Measurements from ENCODE around the gene BMERB1. TPM values are rescaled to one million over a fixed set of nuclear protein-coding genes. Genes with fewer than 3 reads are reported as not detected.

BMERB1 gene
- total and polyA plus RNA-seq, 2 experiments from 2014 or later: 17.3 to 28.1 TPM

DNA sequence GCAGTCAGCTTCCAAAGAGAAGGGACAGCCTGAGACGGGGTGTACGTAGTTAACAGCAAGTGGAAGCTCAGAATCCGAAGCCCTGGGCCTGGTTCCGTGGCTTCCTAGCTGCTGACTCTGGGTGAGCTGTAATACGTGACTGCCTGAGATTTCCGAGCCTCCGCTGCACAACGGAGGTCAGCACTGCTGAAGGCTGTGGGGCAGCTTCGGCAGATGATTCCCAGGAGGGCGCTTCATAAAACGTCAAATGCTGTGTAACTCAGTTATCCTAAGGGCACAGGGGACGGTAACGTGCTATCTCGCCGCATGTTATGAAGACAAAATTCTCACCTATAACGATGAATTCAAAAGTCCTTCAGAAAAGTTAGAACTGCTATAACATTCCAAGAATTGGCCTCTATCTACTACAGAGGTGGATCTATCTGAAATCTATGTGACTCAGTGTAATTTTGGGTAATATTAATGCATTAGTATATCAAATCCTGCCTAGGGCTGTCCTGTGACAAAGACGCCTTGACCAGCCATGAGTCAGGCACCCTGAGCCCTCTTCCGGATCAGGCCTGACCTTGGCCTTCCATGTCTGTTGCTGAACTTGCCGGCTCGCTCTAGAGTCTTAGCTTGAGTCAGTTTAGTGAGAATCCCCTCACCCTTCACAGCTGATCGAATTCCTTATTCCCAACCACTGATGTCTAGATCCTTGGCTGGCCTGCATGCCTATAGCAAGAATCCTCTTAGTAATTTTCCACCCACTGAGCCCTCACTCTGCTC is 165.1 kb downstream of the BMERB1 start:
- Histone ChIP-seq H3K4me3 (no peak overlapping the region), H3K4me1 (ENCODE audit: insufficient read depth) (no peaks in the 10 kb centered on the region), H3K79me2 (replicated peaks; ENCODE audit: insufficient read depth) (no peaks in the 10 kb centered on the region), H3K4me2 (no peak overlapping the region), H3K9me2 (ENCODE audit: insufficient read depth) (no peaks in the 10 kb centered on the region), H2AFZ (no peak overlapping the region), H3F3A (replicated peaks; ENCODE audit: low read depth) (no peaks in the 10 kb centered on the region), H3K36me3 (ENCODE audit: insufficient read depth) (peaks cover 27% of the 10 kb centered on the region), H3K27ac (ENCODE audit: low read depth) (no peak overlapping the region), H3K27me3 (ENCODE audit: insufficient read depth) (no peaks in the 10 kb centered on the region), H4K20me1 (replicated peaks; ENCODE audit: insufficient read depth) (peaks cover 27% of the 10 kb centered on the region)
- Mint-ChIP-seq H3K27me3 (ENCODE audit: insufficient read depth, low read depth, poor library complexity) (peaks cover 5% of the 10 kb centered on the region), H3K27ac (no peak overlapping the region), H3K36me3 (ENCODE audit: low read depth) (peaks cover 53% of the 10 kb centered on the region), H3K9me3 (no peaks in the 10 kb centered on the region), H3K4me1 (peaks cover 9% of the 10 kb centered on the region), H3K4me3 (no peak overlapping the region)
- TF ChIP-seq POLR2AphosphoS5 (IDR thresholded peaks at IDR 0.05; ENCODE audit: low read depth) (no peak), CREB1 (CRISPR knock-in tag; IDR thresholded peaks at IDR 0.05; ENCODE audit: low read depth) (no peak), NANOG (IDR thresholded peaks at IDR 0.05; ENCODE audit: borderline replicate concordance) (no peak), EZH2 (IDR thresholded peaks at IDR 0.05; ENCODE audit: low read depth, unreplicated experiment) (no peak), STAT1 (IDR thresholded peaks at IDR 0.05; ENCODE audit: unreplicated experiment) (no peak)
- TF ChIP-seq, protein P1, sequence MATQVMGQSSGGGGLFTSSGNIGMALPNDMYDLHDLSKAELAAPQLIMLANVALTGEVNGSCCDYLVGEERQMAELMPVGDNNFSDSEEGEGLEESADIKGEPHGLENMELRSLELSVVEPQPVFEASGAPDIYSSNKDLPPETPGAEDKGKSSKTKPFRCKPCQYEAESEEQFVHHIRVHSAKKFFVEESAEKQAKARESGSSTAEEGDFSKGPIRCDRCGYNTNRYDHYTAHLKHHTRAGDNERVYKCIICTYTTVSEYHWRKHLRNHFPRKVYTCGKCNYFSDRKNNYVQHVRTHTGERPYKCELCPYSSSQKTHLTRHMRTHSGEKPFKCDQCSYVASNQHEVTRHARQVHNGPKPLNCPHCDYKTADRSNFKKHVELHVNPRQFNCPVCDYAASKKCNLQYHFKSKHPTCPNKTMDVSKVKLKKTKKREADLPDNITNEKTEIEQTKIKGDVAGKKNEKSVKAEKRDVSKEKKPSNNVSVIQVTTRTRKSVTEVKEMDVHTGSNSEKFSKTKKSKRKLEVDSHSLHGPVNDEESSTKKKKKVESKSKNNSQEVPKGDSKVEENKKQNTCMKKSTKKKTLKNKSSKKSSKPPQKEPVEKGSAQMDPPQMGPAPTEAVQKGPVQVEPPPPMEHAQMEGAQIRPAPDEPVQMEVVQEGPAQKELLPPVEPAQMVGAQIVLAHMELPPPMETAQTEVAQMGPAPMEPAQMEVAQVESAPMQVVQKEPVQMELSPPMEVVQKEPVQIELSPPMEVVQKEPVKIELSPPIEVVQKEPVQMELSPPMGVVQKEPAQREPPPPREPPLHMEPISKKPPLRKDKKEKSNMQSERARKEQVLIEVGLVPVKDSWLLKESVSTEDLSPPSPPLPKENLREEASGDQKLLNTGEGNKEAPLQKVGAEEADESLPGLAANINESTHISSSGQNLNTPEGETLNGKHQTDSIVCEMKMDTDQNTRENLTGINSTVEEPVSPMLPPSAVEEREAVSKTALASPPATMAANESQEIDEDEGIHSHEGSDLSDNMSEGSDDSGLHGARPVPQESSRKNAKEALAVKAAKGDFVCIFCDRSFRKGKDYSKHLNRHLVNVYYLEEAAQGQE (IDR thresholded peaks at IDR 0.05; ENCODE audit: unreplicated experiment): no peak
- TF ChIP-seq, protein P2, sequence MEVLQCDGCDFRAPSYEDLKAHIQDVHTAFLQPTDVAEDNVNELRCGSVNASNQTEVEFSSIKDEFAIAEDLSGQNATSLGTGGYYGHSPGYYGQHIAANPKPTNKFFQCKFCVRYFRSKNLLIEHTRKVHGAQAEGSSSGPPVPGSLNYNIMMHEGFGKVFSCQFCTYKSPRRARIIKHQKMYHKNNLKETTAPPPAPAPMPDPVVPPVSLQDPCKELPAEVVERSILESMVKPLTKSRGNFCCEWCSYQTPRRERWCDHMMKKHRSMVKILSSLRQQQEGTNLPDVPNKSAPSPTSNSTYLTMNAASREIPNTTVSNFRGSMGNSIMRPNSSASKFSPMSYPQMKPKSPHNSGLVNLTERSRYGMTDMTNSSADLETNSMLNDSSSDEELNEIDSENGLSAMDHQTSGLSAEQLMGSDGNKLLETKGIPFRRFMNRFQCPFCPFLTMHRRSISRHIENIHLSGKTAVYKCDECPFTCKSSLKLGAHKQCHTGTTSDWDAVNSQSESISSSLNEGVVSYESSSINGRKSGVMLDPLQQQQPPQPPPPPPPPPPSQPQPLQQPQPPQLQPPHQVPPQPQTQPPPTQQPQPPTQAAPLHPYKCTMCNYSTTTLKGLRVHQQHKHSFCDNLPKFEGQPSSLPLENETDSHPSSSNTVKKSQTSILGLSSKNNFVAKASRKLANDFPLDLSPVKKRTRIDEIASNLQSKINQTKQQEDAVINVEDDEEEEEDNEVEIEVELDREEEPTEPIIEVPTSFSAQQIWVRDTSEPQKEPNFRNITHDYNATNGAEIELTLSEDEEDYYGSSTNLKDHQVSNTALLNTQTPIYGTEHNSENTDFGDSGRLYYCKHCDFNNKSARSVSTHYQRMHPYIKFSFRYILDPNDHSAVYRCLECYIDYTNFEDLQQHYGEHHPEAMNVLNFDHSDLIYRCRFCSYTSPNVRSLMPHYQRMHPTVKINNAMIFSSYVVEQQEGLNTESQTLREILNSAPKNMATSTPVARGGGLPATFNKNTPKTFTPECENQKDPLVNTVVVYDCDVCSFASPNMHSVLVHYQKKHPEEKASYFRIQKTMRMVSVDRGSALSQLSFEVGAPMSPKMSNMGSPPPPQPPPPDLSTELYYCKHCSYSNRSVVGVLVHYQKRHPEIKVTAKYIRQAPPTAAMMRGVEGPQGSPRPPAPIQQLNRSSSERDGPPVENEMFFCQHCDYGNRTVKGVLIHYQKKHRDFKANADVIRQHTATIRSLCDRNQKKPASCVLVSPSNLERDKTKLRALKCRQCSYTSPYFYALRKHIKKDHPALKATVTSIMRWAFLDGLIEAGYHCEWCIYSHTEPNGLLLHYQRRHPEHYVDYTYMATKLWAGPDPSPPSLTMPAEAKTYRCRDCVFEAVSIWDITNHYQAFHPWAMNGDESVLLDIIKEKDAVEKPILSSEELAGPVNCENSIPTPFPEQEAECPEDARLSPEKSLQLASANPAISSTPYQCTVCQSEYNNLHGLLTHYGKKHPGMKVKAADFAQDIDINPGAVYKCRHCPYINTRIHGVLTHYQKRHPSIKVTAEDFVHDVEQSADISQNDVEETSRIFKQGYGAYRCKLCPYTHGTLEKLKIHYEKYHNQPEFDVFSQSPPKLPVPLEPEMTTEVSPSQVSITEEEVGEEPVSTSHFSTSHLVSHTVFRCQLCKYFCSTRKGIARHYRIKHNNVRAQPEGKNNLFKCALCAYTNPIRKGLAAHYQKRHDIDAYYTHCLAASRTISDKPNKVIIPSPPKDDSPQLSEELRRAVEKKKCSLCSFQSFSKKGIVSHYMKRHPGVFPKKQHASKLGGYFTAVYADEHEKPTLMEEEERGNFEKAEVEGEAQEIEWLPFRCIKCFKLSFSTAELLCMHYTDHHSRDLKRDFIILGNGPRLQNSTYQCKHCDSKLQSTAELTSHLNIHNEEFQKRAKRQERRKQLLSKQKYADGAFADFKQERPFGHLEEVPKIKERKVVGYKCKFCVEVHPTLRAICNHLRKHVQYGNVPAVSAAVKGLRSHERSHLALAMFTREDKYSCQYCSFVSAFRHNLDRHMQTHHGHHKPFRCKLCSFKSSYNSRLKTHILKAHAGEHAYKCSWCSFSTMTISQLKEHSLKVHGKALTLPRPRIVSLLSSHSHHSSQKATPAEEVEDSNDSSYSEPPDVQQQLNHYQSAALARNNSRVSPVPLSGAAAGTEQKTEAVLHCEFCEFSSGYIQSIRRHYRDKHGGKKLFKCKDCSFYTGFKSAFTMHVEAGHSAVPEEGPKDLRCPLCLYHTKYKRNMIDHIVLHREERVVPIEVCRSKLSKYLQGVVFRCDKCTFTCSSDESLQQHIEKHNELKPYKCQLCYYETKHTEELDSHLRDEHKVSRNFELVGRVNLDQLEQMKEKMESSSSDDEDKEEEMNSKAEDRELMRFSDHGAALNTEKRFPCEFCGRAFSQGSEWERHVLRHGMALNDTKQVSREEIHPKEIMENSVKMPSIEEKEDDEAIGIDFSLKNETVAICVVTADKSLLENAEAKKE (CRISPR knock-in tag; IDR thresholded peaks at IDR 0.05): no peak
- no peak for DNase-seq (ENCODE audit: low spot score)
- no peak for ATAC-seq
